HG02610 (cell line): ENCODE data around the gene SYNDIG1.

Source experiments
- ATAC-seq: cut with Tn5 transposase; IDR thresholded peaks from one replicate; pipeline ENCODE4 v1.9.1; 2021; ENCODE audit warnings: mild to moderate bottlenecking, moderate library complexity; ENCODE audit not compliant: unreplicated experiment

SYNDIG1 gene

GRCh38 chr20:24446811-24447210 is 22.6 kb upstream of the SYNDIG1 start:
- ATAC-seq = no peak

GRCh38 chr20:24448170-24448569 is 21.3 kb upstream of the SYNDIG1 start:
- ATAC-seq = no peak

GRCh38 chr20:24449026-24449720 is 20.3 kb upstream of the SYNDIG1 start:
- ATAC-seq = no peak

GRCh38 chr20:24450177-24450576 is 19.3 kb upstream of the SYNDIG1 start:
- ATAC-seq = no peak

- no peak for ATAC-seq
Observed at GRCh38 chr20:24450624-24451376, 18.6 kb upstream of the SYNDIG1 start.

GRCh38 chr20:24451428-24451827 is 18.0 kb upstream of the SYNDIG1 start:
- no peak for ATAC-seq

GRCh38 chr20:24452016-24452415 is 17.4 kb upstream of the SYNDIG1 start:
- no peak for ATAC-seq

GRCh38 chr20:24452498-24453127 is 16.8 kb upstream of the SYNDIG1 start:
- ATAC-seq = no peak

- ATAC-seq = no peak
Observed at GRCh38 chr20:24453869-24454268, 15.6 kb upstream of the SYNDIG1 start.

- ATAC-seq = no peak
Observed at GRCh38 chr20:24455081-24455480, 14.3 kb upstream of the SYNDIG1 start.

GRCh38 chr20:24456398-24456781 is 13.0 kb upstream of the SYNDIG1 start:
- no peak for ATAC-seq

- ATAC-seq = no peak
Observed at GRCh38 chr20:24458436-24458835, 11.0 kb upstream of the SYNDIG1 start.

GRCh38 chr20:24459733-24460132 is 9.7 kb upstream of the SYNDIG1 start:
- no peak for ATAC-seq

GRCh38 chr20:24460712-24461111 is 8.7 kb upstream of the SYNDIG1 start:
- no peak for ATAC-seq

- no peak for ATAC-seq
Observed at GRCh38 chr20:24461848-24462247, 7.6 kb upstream of the SYNDIG1 start.

GRCh38 chr20:24462460-24463010 is 6.9 kb upstream of the SYNDIG1 start:
- no peak for ATAC-seq

GRCh38 chr20:24465159-24465558 is 4.3 kb upstream of the SYNDIG1 start:
- ATAC-seq = no peak

GRCh38 chr20:24465730-24466129 is 3.7 kb upstream of the SYNDIG1 start:
- no peak for ATAC-seq

GRCh38 chr20:24468401-24469115 is 871 bp upstream of the SYNDIG1 start:
- no peak for ATAC-seq

- ATAC-seq = no peak
Observed at GRCh38 chr20:24469894-24470745, 691 bp downstream of the SYNDIG1 start.
